Stimulated activated CD4-positive, alpha-beta T cell treated with anti-CD3 and anti-CD28 coated beads, Interleukin-4, amount 100 ng/mL, for 4 hours (primary cell): ENCODE results near the gene AP5B1.
"Not testable (repeated sequence)": the region's sequence is repeated elsewhere in the genome, so short reads cannot be mapped to it uniquely, and the experiment has no call there.

Experiments used
- DNase-seq, 2 experiments: peaks; one replicate each; pipeline ENCODE4 v3.0.0-alpha.2; 2020

The AP5B1 gene

DNA sequence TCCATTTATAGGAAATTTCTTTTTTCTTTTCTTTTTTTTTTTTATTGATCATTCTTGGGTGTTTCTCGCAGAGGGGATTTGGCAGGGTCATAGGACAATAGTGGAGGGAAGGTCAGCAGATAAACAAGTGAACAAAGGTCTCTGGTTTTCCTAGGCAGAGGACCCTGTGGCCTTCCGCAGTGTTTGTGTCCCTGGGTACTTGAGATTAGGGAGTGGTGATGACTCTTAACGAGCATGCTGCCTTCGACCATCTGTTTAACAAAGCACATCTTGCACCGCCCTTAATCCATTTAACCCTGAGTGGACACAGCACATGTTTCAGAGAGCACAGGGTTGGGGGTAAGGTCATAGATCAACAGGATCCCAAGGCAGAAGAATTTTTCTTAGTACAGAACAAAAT lies 18.6 kb downstream of the AP5B1 start:
- DNase-seq, result not testable (repeated sequence)

DNA sequence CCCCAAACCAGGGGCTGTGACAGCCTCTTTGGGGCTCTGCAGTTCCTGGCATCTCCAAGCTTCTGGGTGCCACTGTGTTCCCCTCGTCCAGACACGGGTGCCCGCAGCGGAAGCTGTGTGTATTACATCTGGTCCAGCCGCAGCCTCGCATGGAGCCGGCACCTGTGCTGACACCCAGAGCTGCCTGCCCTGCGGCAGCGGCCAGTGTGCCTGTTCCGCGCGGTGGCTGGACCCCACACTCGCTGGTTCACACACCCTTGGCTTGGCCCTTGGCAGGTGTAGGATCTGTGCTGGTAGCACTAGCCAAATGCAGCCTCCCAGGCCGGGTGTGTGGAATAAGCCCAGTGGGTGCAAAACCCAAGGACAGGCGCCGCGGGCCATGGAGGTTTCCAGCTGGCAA lies 35.7 kb downstream of the AP5B1 start:
- no peak for DNase-seq

GRCh38 chr11:65744699-65745042 lies 36.1 kb downstream of the AP5B1 start:
- no peak for DNase-seq

- no peak for DNase-seq
Observed at GRCh38 chr11:65744026-65744698, 36.6 kb downstream of the AP5B1 start.

DNA sequence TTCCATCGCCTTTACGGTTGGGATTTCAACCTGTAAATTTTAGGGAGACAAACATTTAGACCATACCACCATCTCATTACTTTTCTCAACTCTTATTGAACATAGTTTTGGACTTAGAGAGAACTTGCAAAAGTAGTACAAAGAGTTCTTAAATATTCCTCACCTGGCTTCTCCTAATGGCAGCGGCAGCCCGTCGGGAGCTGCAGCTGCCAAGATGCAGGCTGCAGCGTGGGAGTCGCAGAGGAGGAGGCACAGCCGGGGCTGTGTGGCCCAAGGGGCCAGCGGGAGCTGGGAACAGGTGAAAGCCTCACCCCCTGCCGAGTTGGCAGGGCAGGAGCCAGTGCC lies 37.1 kb downstream of the AP5B1 start:
- no peak for DNase-seq

- no peak for DNase-seq
Observed at GRCh38 chr11:65742353-65742752, 38.4 kb downstream of the AP5B1 start.

- no peak for DNase-seq
Observed at GRCh38 chr11:65741185-65741584, 39.6 kb downstream of the AP5B1 start.

GRCh38 chr11:65739022-65739421 lies 41.8 kb downstream of the AP5B1 start:
- no peak for DNase-seq

- DNase-seq, result no peak
Observed at GRCh38 chr11:65736810-65737209, 44.0 kb downstream of the AP5B1 start.

GRCh38 chr11:65735111-65735510 lies 45.7 kb downstream of the AP5B1 start:
- not testable (repeated sequence) for DNase-seq

GRCh38 chr11:65730461-65730860 lies 50.3 kb downstream of the AP5B1 start:
- DNase-seq, result no peak

GRCh38 chr11:65727865-65728264 lies 52.9 kb downstream of the AP5B1 start:
- DNase-seq, result no peak

DNA sequence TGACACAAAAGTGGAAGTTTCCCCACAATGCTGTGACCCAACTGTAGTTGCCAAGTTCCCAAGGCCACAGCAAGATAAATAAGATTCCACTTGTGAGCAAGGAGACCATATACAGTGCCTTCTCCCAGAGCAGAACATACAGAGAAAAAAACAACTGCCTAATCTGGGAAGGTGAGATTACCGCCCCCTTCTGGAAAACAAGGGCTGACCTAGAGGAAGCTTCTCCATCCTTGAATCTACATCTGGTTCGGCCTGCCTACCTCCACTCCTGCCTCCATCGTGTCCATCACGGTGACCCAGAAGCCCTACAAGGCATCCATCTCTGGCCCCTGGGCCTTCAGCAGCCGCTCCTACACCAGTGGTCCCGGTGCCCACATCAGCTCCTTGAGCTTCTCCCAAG lies 54.1 kb downstream of the AP5B1 start:
- no peak for DNase-seq
